ENCODE data around the gene GAA. TPM values are rescaled to one million over a fixed set of nuclear protein-coding genes. Genes with fewer than 3 reads are reported as not detected.

Gene GAA
- total and polyA plus RNA-seq, 2 of the 13 experiments (the other 11 are each of a cell fraction or from before 2014, with no cell fraction given): 21.6 to 36.4 TPM

GRCh38 chr17:80068301-80069222 is 32.8 kb upstream of the GAA start (continued):
- TF ChIP-seq RELA (CRISPR knock-in tag; IDR thresholded peaks at IDR 0.05): no peak
- TF ChIP-seq ZNF143 (CRISPR knock-in tag; IDR thresholded peaks at IDR 0.05): no peak
- no peak for TF ChIP-seq ZNF432 (CRISPR knock-in tag; IDR thresholded peaks at IDR 0.05; ENCODE audit: borderline replicate concordance)
- no peak for TF ChIP-seq REL (CRISPR knock-in tag; conservative IDR thresholded peaks at IDR 0.05)
- 0 out of 4 replicates have a peak, but pooled peaks of 1 of the 2 experiments have one; percentile 29 for TF ChIP-seq KLF16 (CRISPR knock-in tag; IDR thresholded peaks at IDR 0.05)
- 0 out of 2 replicates have a peak, but pooled peaks have one; percentile 15 for TF ChIP-seq IRF9 (CRISPR knock-in tag; IDR thresholded peaks at IDR 0.05; ENCODE audit: borderline replicate concordance)
- TF ChIP-seq TBP (CRISPR knock-in tag; IDR thresholded peaks at IDR 0.05): no peak
- no peak for TF ChIP-seq ZBTB39 (CRISPR knock-in tag; IDR thresholded peaks at IDR 0.05)
- no peak for TF ChIP-seq ZUFSP (CRISPR knock-in tag; IDR thresholded peaks at IDR 0.05; ENCODE audit: borderline replicate concordance)
- no peak for TF ChIP-seq ZFP36 (IDR thresholded peaks at IDR 0.05; ENCODE audit: borderline replicate concordance, low read depth, low read length, partially characterized antibody)
- TF ChIP-seq ZNF784 (CRISPR knock-in tag; IDR thresholded peaks at IDR 0.05; ENCODE audit: borderline replicate concordance): no peak
- TF ChIP-seq TERF1 (CRISPR knock-in tag; IDR thresholded peaks at IDR 0.05): no peak
- TF ChIP-seq ZNF460 (CRISPR knock-in tag; IDR thresholded peaks at IDR 0.05; ENCODE audit: borderline replicate concordance): no peak
- no peak for TF ChIP-seq DPF2 (CRISPR knock-in tag; IDR thresholded peaks at IDR 0.05; ENCODE audit: borderline replicate concordance, low read depth)
- TF ChIP-seq BHLHE40 (IDR thresholded peaks at IDR 0.05; ENCODE audit: low read length): peak; percentile 47
- TF ChIP-seq HNRNPH1 (optimal IDR thresholded peaks at IDR 0.05; ENCODE audit: low read depth, low read length): no peak
- TF ChIP-seq ZBTB26 (CRISPR knock-in tag; IDR thresholded peaks at IDR 0.05; ENCODE audit: borderline replicate concordance): no peak
- no peak for TF ChIP-seq NCOA5 (CRISPR knock-in tag; IDR thresholded peaks at IDR 0.05)
- TF ChIP-seq ZKSCAN8 (CRISPR knock-in tag; IDR thresholded peaks at IDR 0.05; ENCODE audit: borderline replicate concordance): no peak
- no peak for TF ChIP-seq ZNF44 (CRISPR knock-in tag; IDR thresholded peaks at IDR 0.05)

Data from HepG2 (cell line).